Globus pallidus (tissue), 1 donor: ENCODE results near the gene TNIK.
"Not testable (repeated sequence)": the region's sequence is repeated elsewhere in the genome, so short reads cannot be mapped to it uniquely, and the experiment has no call there.

Experiments
- DNase-seq: peaks from one replicate; pipeline ENCODE4 v3.0.0-alpha.2; 2015; ENCODE audit warnings: low spot score

Gene TNIK

DNA sequence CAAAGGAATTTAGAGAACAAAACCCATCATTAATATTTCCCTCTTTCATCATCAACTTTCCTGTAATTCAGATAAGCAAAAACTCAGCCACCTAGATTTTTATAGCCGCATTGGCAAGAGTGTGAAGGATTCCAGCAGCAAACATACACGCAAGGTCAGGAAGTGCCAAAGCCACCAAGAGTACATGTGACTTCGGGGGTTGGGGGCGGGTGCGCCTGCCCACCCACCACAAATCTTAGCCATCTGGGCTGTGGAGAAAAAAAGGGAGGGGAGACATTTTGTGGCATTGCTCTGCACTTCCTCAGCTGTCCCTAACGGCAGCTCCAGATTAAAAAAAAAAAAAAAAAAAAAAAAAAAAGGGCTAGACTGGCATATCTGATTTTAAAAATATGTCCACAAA lies 148.4 kb downstream of the TNIK start:
- no peak for DNase-seq

DNA sequence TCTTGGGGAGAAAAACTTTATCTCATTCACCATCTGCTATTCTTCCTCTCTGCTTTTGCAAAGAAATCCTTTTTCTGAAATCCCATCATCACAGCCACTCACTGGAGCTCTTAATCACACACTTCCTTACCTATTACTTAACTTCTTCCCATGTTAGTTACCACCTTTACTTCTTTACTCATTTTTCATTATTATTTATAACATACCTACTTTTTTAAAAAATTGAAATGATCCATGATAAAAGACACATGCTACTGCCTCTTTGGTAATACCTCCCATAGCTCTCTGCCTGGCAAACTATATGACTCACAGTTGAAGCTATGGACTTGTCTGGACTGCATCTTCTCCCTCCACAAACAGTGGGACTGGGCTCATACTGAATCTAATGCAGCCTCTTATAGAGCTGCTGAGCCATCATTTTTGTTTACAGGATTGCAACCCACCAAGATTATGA lies 150.3 kb downstream of the TNIK start:
- DNase-seq = no peak

DNA sequence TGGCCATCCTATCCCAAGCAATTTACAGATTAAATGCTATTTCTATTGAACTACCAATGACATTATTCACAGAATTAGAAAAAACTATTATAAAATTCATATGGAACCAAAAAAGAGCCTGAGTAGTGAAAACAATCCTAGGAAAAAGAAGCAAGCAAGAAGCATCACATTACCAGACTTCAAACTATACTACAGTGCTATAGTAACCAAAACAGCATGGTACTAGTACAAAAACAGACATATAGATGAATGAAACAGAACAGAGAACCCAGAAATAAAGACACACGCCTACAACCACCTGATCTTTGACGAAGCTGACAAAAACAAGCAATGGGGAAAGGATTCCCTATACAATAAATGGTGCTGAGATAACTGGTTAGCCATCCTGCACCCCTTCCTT lies 152.2 kb downstream of the TNIK start:
- DNase-seq = no peak

DNA sequence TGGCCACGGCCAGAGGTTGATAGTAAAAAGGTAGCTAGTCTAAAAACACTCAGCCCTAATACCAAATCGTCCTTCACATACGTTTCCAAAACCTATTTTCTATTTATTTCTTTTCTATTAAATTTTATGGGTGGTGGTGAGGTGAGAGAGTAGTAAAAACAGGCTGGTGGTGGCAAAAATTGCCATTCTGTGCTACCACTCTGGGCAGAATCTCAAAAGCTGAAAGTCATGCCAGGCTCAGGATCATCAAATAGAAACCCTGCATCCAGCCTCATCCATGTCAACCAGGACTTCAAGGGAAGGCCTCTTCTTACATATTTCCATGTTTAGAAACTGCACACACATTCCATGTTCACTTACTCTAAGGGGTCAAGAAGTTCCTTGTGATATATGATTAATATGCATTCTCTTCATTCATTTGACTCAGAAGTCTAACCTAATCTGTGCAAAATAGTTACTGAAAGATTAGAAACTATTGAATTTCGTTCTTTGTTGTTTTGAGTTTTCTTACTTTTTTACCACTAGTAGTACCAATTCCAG lies 153.1 kb downstream of the TNIK start:
- DNase-seq = no peak

DNA sequence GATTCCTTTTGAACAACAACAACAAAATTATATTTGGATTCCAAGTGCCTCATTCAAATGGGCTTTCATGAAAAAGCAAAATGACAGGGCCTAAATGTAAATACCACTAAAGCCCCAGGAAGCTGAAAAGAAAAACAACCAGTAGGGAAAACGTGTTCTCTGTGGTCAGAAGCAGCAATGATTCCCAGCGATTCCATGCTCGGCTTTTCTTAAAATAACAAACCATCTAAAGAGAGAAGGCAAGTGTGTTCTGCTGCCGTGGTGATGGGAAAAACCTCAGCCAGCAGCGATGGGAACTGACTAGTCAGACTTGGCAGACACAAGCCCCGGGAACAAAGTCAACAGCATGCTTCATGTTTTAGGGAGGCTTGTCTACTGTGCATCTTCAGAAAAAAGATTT lies 153.6 kb downstream of the TNIK start:
- DNase-seq = peak; percentile 81

DNA sequence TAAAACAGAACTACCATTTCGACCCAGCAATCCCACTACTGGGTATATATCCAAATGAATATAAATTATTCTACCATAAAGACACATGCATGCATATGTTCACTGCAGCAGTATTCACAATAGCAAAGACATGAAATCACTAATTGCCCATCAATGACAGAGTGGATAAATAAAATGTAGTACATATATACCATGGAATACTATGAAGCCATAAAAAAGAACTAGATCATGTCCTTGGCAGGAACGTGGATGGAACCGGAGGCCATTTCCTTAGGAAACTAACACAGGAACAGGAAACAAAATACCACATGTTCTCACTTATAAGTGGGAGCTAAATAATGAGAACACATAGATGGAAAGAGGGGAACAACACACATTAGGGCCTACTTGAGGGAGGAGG lies 154.4 kb downstream of the TNIK start:
- not testable (repeated sequence) for DNase-seq

DNA sequence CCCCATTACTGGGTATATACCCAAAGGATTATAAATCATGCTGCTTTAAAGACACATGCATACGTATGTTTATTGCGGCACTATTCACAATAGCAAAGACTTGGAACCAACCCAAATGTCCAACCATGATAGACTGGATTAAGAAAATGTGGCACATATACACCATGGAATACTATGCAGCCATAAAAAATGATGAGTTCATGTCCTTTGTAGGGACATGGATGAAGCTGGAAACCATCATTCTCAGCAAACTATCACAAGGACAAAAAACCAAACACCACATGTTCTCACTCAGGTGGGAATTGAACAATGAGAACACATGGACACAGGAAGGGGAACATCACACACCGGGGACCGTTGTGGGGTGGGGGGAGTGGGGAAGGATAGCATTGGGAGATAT lies 155.7 kb downstream of the TNIK start:
- DNase-seq = not testable (repeated sequence)

DNA sequence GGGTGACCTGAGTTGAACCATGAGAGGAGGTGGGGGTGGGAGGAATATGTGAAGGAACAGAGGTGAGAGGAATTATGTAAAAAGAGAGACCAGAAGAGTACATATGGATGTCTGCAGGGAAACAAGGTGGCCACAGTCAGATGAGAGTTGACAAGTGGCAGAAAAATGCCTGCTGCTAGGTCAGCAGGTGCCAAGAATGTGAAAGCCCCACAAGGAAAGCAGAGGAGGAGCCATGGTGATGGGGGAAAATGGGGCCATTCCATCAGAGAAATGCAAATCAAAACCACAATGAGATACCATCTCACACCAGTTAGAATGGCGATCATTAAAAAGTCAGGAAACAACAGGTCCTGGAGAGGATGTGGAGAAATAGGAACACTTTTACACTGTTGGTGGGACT lies 156.2 kb downstream of the TNIK start:
- DNase-seq = not testable (repeated sequence)

DNA sequence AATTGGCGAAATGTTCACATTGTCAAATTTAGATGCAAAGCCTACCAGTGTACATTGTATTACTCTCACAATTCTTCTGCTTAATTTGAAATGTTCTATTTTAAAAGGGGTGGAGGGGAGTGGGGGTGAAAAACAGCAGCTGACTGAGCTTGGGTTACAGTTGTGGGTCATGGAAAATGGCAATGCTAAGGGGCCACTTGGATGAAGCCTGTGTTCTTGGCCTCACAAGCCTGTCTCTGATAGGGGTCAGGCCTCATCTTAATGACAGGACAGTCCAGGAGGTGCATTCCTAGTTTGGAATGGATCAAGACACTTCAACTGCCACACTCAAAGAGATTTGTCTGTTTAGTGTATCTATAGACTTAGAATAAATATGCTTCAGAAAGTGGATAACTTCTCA lies 158.2 kb downstream of the TNIK start:
- DNase-seq = no peak

DNA sequence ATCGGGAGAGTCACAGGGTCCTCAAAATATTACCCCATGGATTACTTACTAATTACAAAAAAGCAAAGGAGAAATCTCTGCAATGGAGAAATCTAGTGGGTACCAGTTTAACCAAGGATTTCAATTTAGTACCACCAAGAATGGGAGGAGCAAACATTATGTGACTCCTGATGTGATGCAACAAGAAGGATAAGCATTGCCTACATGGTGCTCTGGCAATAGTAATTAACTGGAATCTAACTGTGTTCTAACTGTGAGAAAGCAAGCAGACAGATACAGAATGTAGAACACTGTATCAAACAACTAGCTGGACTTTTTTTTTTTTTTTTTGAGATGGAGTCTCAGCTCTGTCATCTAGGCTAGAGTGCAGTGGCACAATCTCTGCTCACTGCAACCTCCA lies 159.2 kb downstream of the TNIK start:
- no peak for DNase-seq

DNA sequence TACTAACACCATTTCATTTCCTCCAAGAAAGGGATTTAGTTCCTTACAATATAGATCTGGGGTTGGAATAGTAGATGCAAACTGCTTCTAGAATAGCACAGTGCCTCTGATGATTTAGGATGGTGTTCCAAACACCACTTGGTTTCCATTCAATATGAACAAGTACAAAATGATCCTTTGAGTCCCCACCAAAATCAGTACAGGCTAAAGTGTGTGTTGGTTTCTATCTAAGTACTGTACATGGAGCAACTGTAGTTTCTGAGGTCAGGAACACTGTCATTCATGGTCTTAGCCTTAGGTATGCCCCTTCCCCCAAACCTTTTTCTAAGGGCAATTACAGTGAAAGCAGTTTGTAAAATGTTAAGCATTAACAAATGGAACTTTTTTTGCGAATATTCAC lies 162.3 kb downstream of the TNIK start:
- no peak for DNase-seq

DNA sequence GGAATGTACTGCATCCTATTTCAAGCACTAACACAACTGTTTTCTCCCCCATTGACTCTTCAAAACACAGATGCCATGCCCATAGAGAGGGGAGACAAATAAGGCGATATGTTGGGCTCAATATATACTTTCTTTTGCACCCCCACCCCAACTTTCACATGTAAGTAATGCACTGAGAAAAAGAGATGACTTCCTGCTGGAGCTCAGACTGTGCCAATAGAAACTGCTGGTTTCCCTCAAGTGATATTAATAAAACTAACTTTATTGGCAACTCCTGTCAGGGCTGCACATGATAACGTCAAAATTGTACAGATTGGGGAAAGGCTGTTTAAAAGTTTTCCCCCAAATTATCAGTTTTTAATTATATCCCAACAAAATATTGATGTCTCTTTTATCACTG lies 163.0 kb downstream of the TNIK start:
- no peak for DNase-seq

DNA sequence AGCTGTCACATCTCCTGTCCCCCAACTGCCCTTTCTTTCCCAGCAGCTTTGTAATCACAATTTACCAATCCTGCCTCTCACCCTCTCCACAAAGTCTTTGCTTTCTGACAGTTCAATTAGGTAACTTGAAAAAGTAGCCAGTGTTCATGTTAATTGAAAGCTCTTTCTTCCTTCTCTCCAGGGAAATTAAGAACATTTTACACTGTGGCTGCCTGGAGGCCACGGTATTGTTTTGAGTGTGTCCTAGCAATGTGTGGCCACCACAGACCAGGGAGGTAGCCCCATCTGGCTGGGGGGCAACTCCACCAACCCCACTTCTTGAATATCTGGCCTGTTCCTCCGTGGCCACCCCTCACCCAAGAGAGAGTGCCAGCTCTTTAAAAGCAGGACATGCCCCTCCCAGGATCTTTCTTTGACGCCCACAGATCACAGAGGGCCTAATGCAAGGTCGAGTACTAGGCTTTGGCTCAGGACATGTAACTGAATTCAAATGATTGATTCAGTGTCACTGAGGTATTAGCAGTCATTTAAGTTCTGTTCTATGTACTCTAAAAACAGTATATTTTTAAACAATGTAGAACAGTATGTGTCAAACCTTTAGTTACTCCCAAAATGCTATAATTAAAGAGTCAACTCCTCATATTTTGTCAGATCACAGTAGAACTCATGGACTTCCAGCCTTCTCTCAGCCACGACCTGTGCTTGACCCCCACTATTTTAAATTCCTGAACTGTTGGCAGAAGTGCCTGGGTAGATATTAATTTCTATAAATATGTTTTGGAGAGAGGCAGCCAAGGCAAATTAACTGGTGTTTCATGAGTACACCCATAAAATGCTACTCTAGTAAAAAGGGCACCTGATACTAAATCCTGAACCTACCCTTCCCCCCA lies 164.5 kb downstream of the TNIK start:
- DNase-seq = no peak

DNA sequence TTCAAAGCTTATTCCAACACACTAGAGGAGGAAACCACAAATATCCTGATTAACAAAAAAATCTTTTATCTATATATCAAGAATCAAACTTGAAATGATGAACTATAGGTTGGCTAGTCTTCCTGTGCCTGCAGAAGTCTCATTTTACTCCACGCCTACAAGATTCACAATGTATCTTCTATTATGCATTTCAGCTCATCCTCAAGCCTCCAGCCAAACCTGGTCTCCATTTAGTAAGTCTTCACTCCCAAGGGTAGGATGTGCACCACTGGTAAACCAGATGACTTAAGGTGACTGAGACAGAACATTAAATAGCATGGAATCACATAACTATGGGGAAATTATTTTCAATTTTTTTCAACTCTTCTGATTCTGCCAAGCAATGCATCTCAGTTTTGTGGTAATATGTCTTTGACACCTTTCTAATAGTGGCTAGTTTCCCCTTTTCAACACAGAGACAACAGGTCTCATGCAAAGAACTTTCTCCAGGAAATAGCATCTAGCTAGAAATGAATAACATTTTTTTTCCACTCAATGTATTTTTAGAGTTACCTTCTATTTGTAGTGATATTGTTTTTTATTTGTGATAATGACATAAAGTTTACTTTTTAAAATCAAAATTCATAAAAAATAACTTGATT lies 166.9 kb downstream of the TNIK start:
- no peak for DNase-seq

DNA sequence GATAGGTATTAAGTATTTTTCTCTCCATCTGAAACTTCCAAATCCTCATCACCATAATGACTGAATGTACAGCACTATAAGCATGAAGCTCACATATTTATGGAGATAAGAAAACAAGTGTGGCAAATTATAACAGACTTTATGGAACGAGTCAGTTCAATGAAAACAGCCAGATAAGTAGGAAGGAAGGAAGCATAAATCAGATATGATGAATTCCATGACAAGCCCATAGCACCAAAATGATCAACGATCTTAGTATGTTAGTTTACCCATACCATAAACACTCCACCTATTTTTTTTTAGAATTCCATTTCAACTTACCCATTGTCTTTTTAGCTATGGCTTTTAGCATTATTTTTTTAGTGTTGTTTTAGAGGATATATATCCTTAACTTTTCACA lies 169.5 kb downstream of the TNIK start:
- no peak for DNase-seq

DNA sequence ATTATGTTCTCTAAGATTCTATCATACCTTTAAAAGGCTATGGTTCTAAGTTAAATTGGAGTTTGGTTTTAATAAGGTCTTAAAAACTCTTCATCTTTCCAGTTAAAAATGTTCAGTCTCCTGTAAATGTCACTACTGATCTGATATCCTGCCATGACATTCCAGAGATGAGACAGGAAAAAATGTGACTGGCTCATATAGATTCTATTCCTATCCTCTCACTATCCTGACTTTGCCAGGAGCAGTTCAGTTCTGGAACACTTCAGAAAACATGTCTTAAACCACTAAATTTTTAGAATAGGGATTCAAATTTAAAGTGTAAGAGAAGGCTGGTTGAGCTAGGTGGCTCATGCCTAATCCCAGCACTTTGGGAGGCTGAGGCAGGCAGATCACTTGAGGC lies 170.9 kb downstream of the TNIK start:
- no peak for DNase-seq

DNA sequence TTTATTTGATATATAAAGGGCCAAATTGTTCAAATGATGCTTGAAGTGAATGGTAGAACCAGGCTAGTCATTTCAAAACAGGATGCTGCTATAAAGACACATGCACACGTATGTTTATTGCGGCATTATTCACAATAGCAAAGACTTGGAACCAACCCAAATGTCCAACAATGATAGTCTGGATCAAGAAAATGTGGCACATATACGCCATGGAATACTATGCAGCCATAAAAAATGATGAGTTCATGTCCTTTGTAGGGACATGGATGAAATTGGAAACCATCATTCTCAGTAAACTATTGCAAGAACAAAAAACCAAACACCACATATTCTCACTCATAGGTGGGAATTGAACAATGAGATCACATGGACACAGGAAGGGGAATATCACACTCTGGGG lies 172.4 kb downstream of the TNIK start:
- not testable (repeated sequence) for DNase-seq

DNA sequence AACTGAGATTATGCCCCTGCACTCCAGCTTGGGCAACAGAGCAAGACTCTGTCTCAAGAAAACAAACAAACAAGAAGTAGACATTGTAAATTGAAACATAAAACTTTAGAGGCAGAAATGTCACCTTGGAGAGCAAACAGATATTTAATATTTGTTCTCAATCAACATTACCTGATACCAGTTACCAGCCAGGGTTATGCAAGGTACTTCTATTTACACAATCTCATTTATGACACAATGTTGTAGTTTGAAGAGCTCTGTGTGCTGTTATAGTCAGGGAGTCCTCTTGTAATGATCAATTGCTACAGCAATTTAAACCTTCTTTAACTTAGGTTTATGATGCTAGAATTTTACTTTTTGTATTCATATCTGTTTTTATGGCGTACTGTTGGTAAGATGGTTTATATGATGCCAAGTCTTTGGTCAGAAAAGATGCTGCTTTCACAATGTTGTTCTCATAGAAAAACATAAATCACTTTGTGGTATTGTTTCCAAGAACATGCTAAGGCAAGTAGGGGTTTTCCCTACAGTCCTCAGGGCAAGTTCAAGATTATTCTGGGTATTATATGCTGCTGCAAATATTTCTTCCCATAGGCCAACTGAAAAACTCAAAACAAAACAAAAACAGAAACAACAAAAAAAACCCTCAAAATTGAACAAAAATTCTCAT lies 173.5 kb downstream of the TNIK start:
- no peak for DNase-seq

DNA sequence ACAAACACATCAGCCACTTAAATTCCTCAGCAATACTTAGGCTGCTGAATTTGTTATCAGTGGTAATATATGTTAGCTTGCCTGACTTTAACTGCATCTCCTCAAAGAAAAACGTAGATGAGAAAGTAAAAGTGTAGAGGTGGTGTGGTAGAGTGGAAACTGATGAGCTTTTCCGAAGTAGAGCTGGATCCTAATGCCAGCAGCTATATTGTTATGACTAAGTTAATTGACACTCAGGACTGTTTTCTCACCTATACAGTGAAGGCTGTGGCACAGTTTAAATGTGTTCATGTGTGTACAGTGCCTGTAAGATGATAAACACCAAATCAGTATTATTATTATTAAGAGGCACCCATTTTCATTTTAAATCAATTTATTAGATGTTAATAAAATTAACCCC lies 174.9 kb downstream of the TNIK start:
- DNase-seq = no peak

DNA sequence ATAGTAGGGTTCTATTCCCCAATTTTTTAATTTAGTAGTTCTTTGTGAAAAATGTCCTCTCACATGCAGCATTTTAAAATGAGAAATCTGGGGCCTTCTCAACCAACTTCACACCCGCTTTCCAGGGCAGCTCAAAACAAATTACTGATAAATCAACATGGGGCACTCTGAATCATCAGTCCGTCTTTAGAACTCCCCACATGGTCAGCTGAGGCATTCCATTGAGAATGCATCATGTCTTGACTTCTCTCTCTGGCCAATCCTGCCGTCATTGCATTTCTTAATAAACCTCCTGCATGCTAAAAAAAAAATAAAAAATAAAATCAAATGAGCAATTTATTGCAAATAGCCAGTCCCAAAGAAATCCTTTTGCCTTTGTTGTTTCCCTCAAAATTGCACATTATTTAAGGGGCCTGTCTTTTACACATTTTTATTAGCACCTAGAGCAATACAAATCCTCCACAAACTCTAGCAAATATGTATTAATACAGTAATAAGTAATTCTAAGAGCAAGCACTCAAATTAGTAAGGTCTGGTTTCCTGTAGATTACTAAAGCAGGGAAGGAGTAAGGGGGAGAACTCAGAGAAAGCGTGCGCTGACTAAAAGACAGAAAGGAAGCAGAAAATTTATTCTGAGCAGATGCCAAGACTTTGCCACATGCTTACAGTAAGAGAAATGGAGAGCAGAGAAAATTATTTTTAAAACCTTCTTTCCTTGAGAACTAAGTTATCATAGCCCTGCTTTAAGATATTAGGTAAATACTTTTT lies 175.7 kb downstream of the TNIK start:
- no peak for DNase-seq

DNA sequence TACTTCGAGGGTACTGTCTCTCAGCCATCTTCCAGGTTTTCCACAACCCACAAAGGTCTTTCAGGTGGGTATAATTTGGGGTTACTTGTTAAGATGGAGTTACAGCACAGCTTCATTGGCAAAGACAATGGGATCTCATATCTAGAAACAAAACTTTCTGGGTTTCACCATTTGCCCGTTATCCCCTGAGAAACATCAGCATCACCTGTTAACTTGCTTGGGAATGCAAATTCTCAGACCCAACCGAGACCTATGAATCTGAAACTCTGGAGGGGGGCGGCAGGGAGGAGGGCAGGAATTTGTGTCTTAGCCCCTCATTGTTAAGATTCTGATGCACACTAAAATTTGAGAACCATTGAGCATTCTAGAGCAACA lies 176.4 kb downstream of the TNIK start:
- DNase-seq = no peak
